Measurements from ENCODE around the gene NRG3.

The NRG3 gene

GRCh38 chr10:82228701-82229100 is 353.7 kb downstream of the NRG3 start:
- DNase-seq = no peak

- no peak for DNase-seq
These were observed 359.2 kb downstream of the NRG3 start for GRCh38 chr10:82234173-82234572.

GRCh38 chr10:82236084-82236731 is 361.2 kb downstream of the NRG3 start:
- no peak for DNase-seq

GRCh38 chr10:82238291-82238690 is 363.3 kb downstream of the NRG3 start:
- DNase-seq = no peak

- DNase-seq = no peak
These were observed 365.4 kb downstream of the NRG3 start for GRCh38 chr10:82240408-82240807.

- no peak for DNase-seq
These were observed 367.8 kb downstream of the NRG3 start for GRCh38 chr10:82242778-82243177.

- no peak for DNase-seq
These were observed 370.2 kb downstream of the NRG3 start for GRCh38 chr10:82245157-82245556.

- DNase-seq = no peak
These were observed 371.0 kb downstream of the NRG3 start for GRCh38 chr10:82245906-82246560.

- DNase-seq = no peak
These were observed 374.1 kb downstream of the NRG3 start for GRCh38 chr10:82249141-82249540.

- no peak for DNase-seq
These were observed 376.4 kb downstream of the NRG3 start for GRCh38 chr10:82251222-82251906.

GRCh38 chr10:82252081-82252480 is 377.1 kb downstream of the NRG3 start:
- no peak for DNase-seq

- no peak for DNase-seq
These were observed 379.2 kb downstream of the NRG3 start for GRCh38 chr10:82254237-82254636.

- no peak for DNase-seq
These were observed 381.3 kb downstream of the NRG3 start for GRCh38 chr10:82256275-82256674.

GRCh38 chr10:82266438-82266837 is 391.4 kb downstream of the NRG3 start:
- DNase-seq = no peak

GRCh38 chr10:82267014-82267413 is 392.0 kb downstream of the NRG3 start:
- no peak for DNase-seq

- DNase-seq = no peak
These were observed 392.5 kb downstream of the NRG3 start for GRCh38 chr10:82267465-82267864.

GRCh38 chr10:82267960-82268359 is 393.0 kb downstream of the NRG3 start:
- no peak for DNase-seq

GRCh38 chr10:82277591-82277990 is 402.6 kb downstream of the NRG3 start:
- no peak for DNase-seq

GRCh38 chr10:82278401-82279182 is 403.6 kb downstream of the NRG3 start:
- DNase-seq = no peak

GRCh38 chr10:82282782-82283456 is 407.9 kb downstream of the NRG3 start:
- DNase-seq = no peak

- DNase-seq = no peak
These were observed 409.2 kb downstream of the NRG3 start for GRCh38 chr10:82284180-82284579.

- DNase-seq = no peak
These were observed 413.5 kb downstream of the NRG3 start for GRCh38 chr10:82288461-82288881.

GRCh38 chr10:82289945-82290344 is 415.0 kb downstream of the NRG3 start:
- no peak for DNase-seq
